K562 (cell line): Measurements from ENCODE around the gene PPIAL4G. TPM values are rescaled to one million over a fixed set of nuclear protein-coding genes. Genes with fewer than 3 reads are reported as not detected.
"Not testable (repeated sequence)": the region's sequence is repeated elsewhere in the genome, so short reads cannot be mapped to it uniquely, and the experiment has no call there.

Experiments
- ATAC-seq: fragments of 200-7000 bp; cut with Tn5 transposase; 3 replicates; pipeline ENCODE4 v1.9.1; 2020; ENCODE audit warnings: moderate library complexity
- Bru-seq: library from RNA; stranded (reverse); fragments of 400-500 nt; gene quantifications from one replicate; lab custom pipeline; 2021; lab: Mats Ljungman, UMichigan
- BruChase-seq, 2 experiments: library from RNA; stranded (reverse); fragments of 400-500 nt; gene quantifications; one replicate each; lab custom pipeline; 2021; lab: Mats Ljungman, UMichigan
- BruUV-seq: library from RNA; stranded (reverse); fragments of 400-500 nt; replicated peaks from 2 replicates; lab custom pipeline; 2021; lab: Mats Ljungman, UMichigan
- CTCF ChIA-PET: fragments of 300-600 bp; formaldehyde crosslinking; extraction: SDS; loops from one replicate; lab custom pipeline; 2021; ENCODE audit warnings: low intra/inter-chr PET ratio; lab: Yijun Ruan, JAX
- POLR2A ChIA-PET: fragments of 300-600, 350-650 bp; sonication (Branson Sonifier 250); formaldehyde crosslinking; extraction: SDS; loops from one replicate; lab custom pipeline; 2021; ENCODE audit warnings: antibody characterized with exemption, inconsistent platforms; lab: Yijun Ruan, JAX
- DNase-seq, 4 experiments: peaks; one replicate each; pipeline versions ENCODE4 v3.0.0 to v3.0.0-alpha.2; 2011 to 2018; ENCODE audit warnings: low spot score in 3 of 4, mixed read lengths in 3 of 4; ENCODE audit errors: extremely low read depth in 1 of 4
- FAIRE-seq: peaks from 2 replicates; lab custom pipeline; 2011; peaks lifted over from hg19 to GRCh38; lab: Jason Lieb, UNC
- H2AFZ ChIP-seq: 2 replicates; pipeline ENCODE4 v1.6.0; 2011; ENCODE audit warnings: low read depth, low read length, control low read depth, inconsistent platforms
- H3K27ac ChIP-seq: fragments of 200-600 bp; 3 replicates; pipeline ENCODE4 v1.8.0; 2011; ENCODE audit warnings: low read depth, mild to moderate bottlenecking, control low read depth, inconsistent platforms, low read length, moderate library complexity, mixed read lengths; ENCODE audit errors: extremely low read depth
- H3K27me3 ChIP-seq, 2 experiments: fragments of 300-600 bp in 1 of 2; 2 replicates in 1 of 2; 3 replicates in 1 of 2; pipeline versions ENCODE4 v1.6.0 to v1.8.0; 2011; ENCODE audit warnings: inconsistent platforms in 2 of 2, low read length in 2 of 2, mild to moderate bottlenecking in 1 of 2, mixed read lengths in 1 of 2, moderate library complexity in 1 of 2; ENCODE audit not compliant: control insufficient read depth in 2 of 2, insufficient read depth in 2 of 2
- H3K36me3 ChIP-seq: fragments of 300-600 bp; 3 replicates; pipeline ENCODE4 v1.8.0; 2011; ENCODE audit warnings: mild to moderate bottlenecking, low read length, inconsistent platforms; ENCODE audit not compliant: control insufficient read depth, insufficient read depth
- H3K4me1 ChIP-seq, 2 experiments: fragments of 200-600 bp in 1 of 2; replicated peaks in 1 of 2; 2 replicates in 1 of 2; 3 replicates in 1 of 2; pipeline versions ENCODE4 v1.5.1 to v1.8.0; 2011; ENCODE audit warnings: inconsistent platforms in 2 of 2, low read length in 2 of 2, mild to moderate bottlenecking in 1 of 2, mixed read lengths in 1 of 2, moderate library complexity in 1 of 2; ENCODE audit not compliant: control insufficient read depth in 2 of 2, insufficient read depth in 2 of 2
- H3K4me2 ChIP-seq: 2 replicates; pipeline ENCODE4 v1.6.1; 2011; ENCODE audit warnings: low read length, control low read depth, inconsistent platforms, mixed read lengths; ENCODE audit not compliant: insufficient read depth
- H3K4me3 ChIP-seq: fragments of 200-600 bp; sonication (generic), shearing (Covaris generic); 2 replicates; pipeline ENCODE4 v1.5.1; 2016; ENCODE audit warnings: control low read depth, inconsistent platforms
- H3K79me2 ChIP-seq: fragments of 200-600 bp; 3 replicates; pipeline ENCODE4 v1.8.0; 2011; ENCODE audit warnings: low read length, inconsistent platforms; ENCODE audit not compliant: control insufficient read depth, insufficient read depth
- H3K9ac ChIP-seq, 2 experiments: 2 replicates each; pipeline versions ENCODE4 v1.6.0 to v1.6.1; 2011; ENCODE audit warnings: low read depth in 2 of 2, low read length in 2 of 2, control low read depth in 1 of 2, inconsistent platforms in 1 of 2, mild to moderate bottlenecking in 1 of 2, mixed read lengths in 1 of 2; ENCODE audit not compliant: insufficient read depth in 1 of 2
- H3K9me1 ChIP-seq: one replicate; pipeline ENCODE4 v1.6.0; 2011; ENCODE audit warnings: inconsistent platforms, mild to moderate bottlenecking, low read length, moderate library complexity; ENCODE audit not compliant: control insufficient read depth, insufficient read depth
- H3K9me3 ChIP-seq: replicated peaks from 2 replicates; pipeline ENCODE4 v1.5.1; 2011; ENCODE audit warnings: low read depth, low read length, inconsistent platforms; ENCODE audit not compliant: control insufficient read depth, insufficient read depth
- H4K20me1 ChIP-seq: replicated peaks from 2 replicates; pipeline ENCODE4 v1.6.1; 2011; ENCODE audit warnings: low read length, inconsistent platforms, mixed read lengths; ENCODE audit not compliant: control insufficient read depth, insufficient read depth
- RAD21 ChIP-seq, 2 experiments: fragments of 250-450 bp in 1 of 2; fragments of 450-650 bp in 1 of 2; sonication (Bioruptor Pico) in 1 of 2; formaldehyde crosslinking in 1 of 2; IDR thresholded peaks in 1 of 2; conservative IDR thresholded peaks in 1 of 2; 2 replicates each; pipeline versions ENCODE4 v1.4.0 to v1.8.0; 2020 to 2022; ENCODE audit warnings: mild to moderate bottlenecking in 2 of 2, moderate library complexity in 1 of 2
- WGBS: fragments of 100-300 bp; shearing (Covaris generic); methylation state at CpG from one replicate; pipeline ENCODE4 v1.1.6; 2016; ENCODE audit warnings: low coverage, mixed read lengths; ENCODE audit not compliant: insufficient coverage; ENCODE audit errors: missing lambda C conversion rate; 5-methylcytosine and 5-hydroxymethylcytosine counted together
- in situ Hi-C: fragments of 300-500 bp; cut with MboI; formaldehyde crosslinking; loops from 4 replicates; pipeline ENCODE4 v1.15.0; 2018; ENCODE audit warnings: inconsistent platforms, mixed read lengths
- intact Hi-C: fragments of 100-400 bp; cut with micrococcal nuclease; formaldehyde crosslinking; loops from 2 replicates; pipeline ENCODE4 v1.14.2; 2022
- long read RNA-seq, 3 experiments: library from polyadenylated mRNA in 2 of 3; library from RNA in 1 of 3; unstranded in 2 of 3; stranded (forward) in 1 of 3; transcript quantifications; one replicate each; pipeline ENCODE4 v2.0.0, GENCODE V29; 2019 to 2022
- polyA minus RNA-seq, 3 experiments: library from RNA; depleted of rRNA, polyadenylated mRNA; stranded (reverse); fragments of >200 nt; gene quantifications; 2 replicates each; pipeline ENCODE4 v1.2.3, GENCODE V29; 2011
- polyA plus RNA-seq, 8 experiments: library from polyadenylated mRNA; depleted of rRNA in 4 of 8; stranded (reverse) in 5 of 8; unstranded in 3 of 8; fragments of >200 nt; fragmentation: Nextera tagmentation in 2 of 8; fragmentation: Illumina TruSeq in 1 of 8; extraction: Ambion mirVana in 2 of 8; extraction: Trizol in 1 of 8; gene quantifications; 2 replicates each; pipeline versions ENCODE4 v1.2.1 to v1.2.3, GENCODE V29; 2011 to 2014; ENCODE audit warnings: inconsistent platforms in 1 of 8, missing spikeins in 1 of 8
- total RNA-seq, 7 experiments: library from RNA; depleted of rRNA in 6 of 7; stranded (reverse); fragments of >200 nt in 6 of 7; fragmentation: Illumina TruSeq in 2 of 7; extraction: Trizol in 2 of 7; gene quantifications; 2 replicates each; pipeline versions ENCODE4 v1.2.1 to v1.2.3, GENCODE V29; 2011 to 2021; ENCODE audit warnings: low replicate concordance in 1 of 7

Gene PPIAL4G
- total RNA-seq (2011; cell fraction: chromatin; rRNA removed; ENCODE audit: low replicate concordance), result not detected in 2 replicates
- not detected in 2 replicates for total RNA-seq (2011; cell fraction: nucleolus; rRNA removed)
- not detected in 2 replicates for total RNA-seq (2011; cell fraction: nucleoplasm; rRNA removed)
- total RNA-seq (2014; rRNA removed) (not detected in 2 replicates), total RNA-seq (2014; rRNA removed; fragmentation: Illumina TruSeq; extraction: Trizol) (not detected in 2 replicates), total RNA-seq (2015; rRNA removed; fragmentation: Illumina TruSeq; extraction: Trizol) (not detected in 2 replicates), total RNA-seq (2021) (not detected in 2 replicates), polyA plus RNA-seq (2011; rRNA removed) (not detected in 2 replicates), polyA plus RNA-seq (2014; fragmentation: Illumina TruSeq; extraction: Trizol) (not detected in 2 replicates), polyA plus RNA-seq (2014; fragmentation: Nextera tagmentation; extraction: Ambion mirVana) (not detected), polyA plus RNA-seq (2014; rRNA removed) (not detected in 2 replicates), polyA minus RNA-seq (2011; rRNA and poly(A)+ RNA removed) (not detected in 2 replicates), Bru-seq, nascent RNA (percentile 14 among the genes with signal in this experiment), BruChase-seq, experiment 1, labeled RNA remaining after a 2-hour chase (not detected), BruChase-seq, experiment 2, labeled RNA remaining after a 6-hour chase (not detected)
- not detected in 2 replicates for polyA plus RNA-seq (2011; cell fraction: cytosol; rRNA removed)
- not detected in 2 replicates for polyA plus RNA-seq (2011; cell fraction: nucleus; rRNA removed)
- not detected in 2 replicates for polyA plus RNA-seq (2012)
- not detected in 2 replicates for polyA minus RNA-seq (2011; cell fraction: cytosol; rRNA and poly(A)+ RNA removed)
- polyA minus RNA-seq (2011; cell fraction: nucleus; rRNA and poly(A)+ RNA removed), result not detected in 2 replicates
- long read RNA-seq, experiment 1, result 0 reads
- long read RNA-seq, experiment 2, result 0 reads
- long read RNA-seq, experiment 3, result 0 reads

DNA sequence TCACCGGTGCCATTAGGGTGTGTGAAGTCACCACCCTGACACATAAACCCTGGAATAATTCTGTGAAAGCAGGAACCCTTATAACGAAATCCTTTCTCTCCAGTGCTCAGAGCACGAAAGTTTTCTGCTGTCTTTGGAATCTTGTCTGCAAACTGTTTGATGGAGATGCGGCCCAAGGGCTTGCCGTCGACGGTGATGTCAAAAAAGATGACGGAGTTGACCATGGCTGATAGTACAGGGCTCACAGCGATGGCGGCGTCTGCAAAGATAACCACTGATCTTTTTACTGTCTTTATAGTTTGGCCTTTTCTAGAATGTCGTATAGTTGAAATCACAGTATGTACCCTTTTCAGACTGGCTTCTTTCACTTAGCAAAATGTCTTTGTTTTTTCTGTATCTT lies at the start of gene PPIAL4G:
Gene PPIAL4G, minus strand, starts transcription at position 274 of the 400 bp plus-strand sequence. Its CDS starts 50 bp downstream, at position 224.
- POLR2A ChIA-PET, H3K4me3 ChIP-seq, H3K27me3 ChIP-seq, H3K36me3 ChIP-seq, H3K27ac ChIP-seq, H3K4me1 ChIP-seq, H3K79me2 ChIP-seq, BruUV-seq, H3K9me1 ChIP-seq, H4K20me1 ChIP-seq, CTCF ChIA-PET, H3K9me3 ChIP-seq, FAIRE-seq, ATAC-seq, H3K9ac ChIP-seq, intact Hi-C loops, in situ Hi-C loops, H3K4me2 ChIP-seq, H2AFZ ChIP-seq: not testable (repeated sequence)
- DNase-seq, result peak in 2 of 4 experiments; percentile 0
- 1% methylated on average over 11 of the region's 12 CpGs for WGBS

GRCh38 chr1:148532158-148532557 lies 49.1 kb upstream of the PPIAL4G start:
- H3K36me3 ChIP-seq, CTCF ChIA-PET, BruUV-seq, H3K27me3 ChIP-seq, H3K9me3 ChIP-seq, intact Hi-C loops, H3K9me1 ChIP-seq, ATAC-seq, H2AFZ ChIP-seq, POLR2A ChIA-PET, H4K20me1 ChIP-seq, FAIRE-seq, H3K27ac ChIP-seq, H3K4me3 ChIP-seq, H3K4me1 ChIP-seq, H3K9ac ChIP-seq, H3K4me2 ChIP-seq, H3K79me2 ChIP-seq: not testable (repeated sequence)
- in situ Hi-C loops, result loop anchor here (25.0 kb wide), 1 partner anchor 170 kb away; no protein-coding TSS in a partner anchor
- 10% methylated on average over 2 of the region's 4 CpGs for WGBS
- TF ChIP-seq RAD21 (CRISPR knock-in tag; conservative IDR thresholded peaks at IDR 0.05 in 1 of 2, IDR thresholded peaks at IDR 0.05 in 1 of 2), result peak in 1 of 2 experiments; percentile 40; a peak in 2 of 4 replicates
- peak in 1 of 4 experiments; percentile 12 for DNase-seq
